HepG2 (cell line): ENCODE measurements around the gene STX5. TPM values are rescaled to one million over a fixed set of nuclear protein-coding genes. Genes with fewer than 3 reads are reported as not detected.

Experiments used
- ATAC-seq: fragments of 200-7000 bp; cut with Tn5 transposase; 3 replicates; pipeline ENCODE4 v1.9.1; 2020; ENCODE audit warnings: mild to moderate bottlenecking, moderate library complexity
- BruUV-seq: library from RNA; stranded (reverse); fragments of 400-500 nt; replicated peaks from 2 replicates; lab custom pipeline; 2021; lab: Mats Ljungman, UMichigan
- CTCF ChIA-PET: fragments of 300-600 bp; formaldehyde crosslinking; extraction: SDS; loops from one replicate; lab custom pipeline; 2021; ENCODE audit warnings: low total read pairs, inconsistent platforms, low intra/inter-chr PET ratio; lab: Yijun Ruan, JAX
- POLR2A ChIA-PET: fragments of 350-600 bp; sonication (Branson Sonifier 250); formaldehyde crosslinking; loops from one replicate; lab custom pipeline; 2020; ENCODE audit warnings: antibody characterized with exemption, inconsistent platforms; lab: Yijun Ruan, JAX
- DNase-seq: peaks from one replicate; pipeline ENCODE4 v3.0.0-alpha.2; 2015; ENCODE audit warnings: low spot score
- FAIRE-seq: peaks from 3 replicates; lab custom pipeline; 2011; peaks lifted over from hg19 to GRCh38; lab: Jason Lieb, UNC
- H2AFZ ChIP-seq: one replicate; pipeline ENCODE4 v1.6.1; 2011; ENCODE audit warnings: low read length, inconsistent platforms
- H3K27ac ChIP-seq: fragments of 300-600 bp; 3 replicates; pipeline ENCODE4 v1.8.0; 2011; ENCODE audit warnings: mixed run types, mild to moderate bottlenecking, mixed read lengths, low read length, inconsistent platforms; ENCODE audit not compliant: insufficient read depth; ENCODE audit errors: extremely low read length
- H3K27me3 ChIP-seq, 2 experiments: fragments of 200-600 bp in 1 of 2; 2 replicates in 1 of 2; 3 replicates in 1 of 2; pipeline versions ENCODE4 v1.6.0 to v1.8.0; 2011; ENCODE audit warnings: low read length in 2 of 2, mild to moderate bottlenecking in 2 of 2, moderate library complexity in 2 of 2, inconsistent platforms in 1 of 2; ENCODE audit not compliant: insufficient read depth in 2 of 2, control insufficient read depth in 1 of 2
- H3K36me3 ChIP-seq, 2 experiments: fragments of 200-600 bp in 1 of 2; replicated peaks in 1 of 2; 2 replicates in 1 of 2; 3 replicates in 1 of 2; pipeline versions ENCODE4 v1.5.1 to v1.8.0; 2011; ENCODE audit warnings: low read length in 2 of 2, inconsistent platforms in 1 of 2; ENCODE audit not compliant: insufficient read depth in 2 of 2, control insufficient read depth in 1 of 2
- H3K4me1 ChIP-seq: 2 replicates; pipeline ENCODE4 v1.5.1; 2012; ENCODE audit warnings: low read length, inconsistent platforms; ENCODE audit not compliant: insufficient read depth
- H3K4me2 ChIP-seq: 2 replicates; pipeline ENCODE4 v1.6.0; 2011; ENCODE audit warnings: low read depth, low read length, inconsistent platforms
- H3K4me3 ChIP-seq, 3 experiments: fragments of 200-600 bp in 1 of 3; sonication (generic), shearing (Covaris generic) in 1 of 3; replicated peaks in 1 of 3; 2 replicates each; pipeline ENCODE4 v1.5.1; 2011 to 2016; ENCODE audit warnings: low read length in 3 of 3, inconsistent platforms in 2 of 3, low read depth in 2 of 3, mild to moderate bottlenecking in 2 of 3, control low read depth in 1 of 3, mixed read lengths in 1 of 3; ENCODE audit not compliant: insufficient read depth in 1 of 3
- H3K79me2 ChIP-seq: one replicate; pipeline ENCODE4 v1.6.1; 2011; ENCODE audit warnings: low read length, inconsistent platforms; ENCODE audit not compliant: insufficient read depth
- H3K9ac ChIP-seq: 2 replicates; pipeline ENCODE4 v1.6.0; 2011; ENCODE audit warnings: mild to moderate bottlenecking, low read depth, low read length, inconsistent platforms; ENCODE audit not compliant: insufficient read depth
- H3K9me3 ChIP-seq: 2 replicates; pipeline ENCODE4 v1.5.1; 2012; ENCODE audit warnings: mild to moderate bottlenecking, low read length
- H4K20me1 ChIP-seq: 2 replicates; pipeline ENCODE4 v1.6.0; 2011; ENCODE audit warnings: inconsistent platforms, mild to moderate bottlenecking, low read length, moderate library complexity; ENCODE audit not compliant: insufficient read depth
- CENPBD1 ChIP-seq: sonication (generic); formaldehyde crosslinking; IDR thresholded peaks from 2 replicates; pipeline ENCODE4 v1.8.0; 2022; ENCODE audit warnings: missing genetic modification reagents, low read depth, mild to moderate bottlenecking, borderline replicate concordance
- GABPA ChIP-seq, 2 experiments: IDR thresholded peaks; 2 replicates each; pipeline ENCODE4 v1.6.1; 2011 to 2016; ENCODE audit warnings: low read depth in 2 of 2, low read length in 1 of 2, missing biosample characterization in 1 of 2, missing genetic modification characterization in 1 of 2
- TEF ChIP-seq: sonication (generic); formaldehyde crosslinking; IDR thresholded peaks from 2 replicates; pipeline ENCODE4 v1.5.0; 2020; ENCODE audit warnings: missing genetic modification reagents
- ZFP90 ChIP-seq: sonication (generic); formaldehyde crosslinking; IDR thresholded peaks from 2 replicates; pipeline ENCODE4 v1.8.0; 2022; ENCODE audit warnings: missing genetic modification reagents, mild to moderate bottlenecking, inconsistent platforms, borderline replicate concordance
- ZNF549 ChIP-seq: sonication (generic); formaldehyde crosslinking; IDR thresholded peaks from 2 replicates; pipeline ENCODE4 v1.5.0; 2020; ENCODE audit warnings: missing genetic modification reagents
- ZNF878 ChIP-seq: sonication (generic); formaldehyde crosslinking; IDR thresholded peaks from 2 replicates; pipeline ENCODE4 v1.8.1; 2023; ENCODE audit warnings: mild to moderate bottlenecking, missing genetic modification reagents, moderate library complexity
- WGBS: methylation state at CpG from one replicate; pipeline ENCODE4 v1.1.6; 2017; ENCODE audit warnings: low lambda C conversion rate; 5-methylcytosine and 5-hydroxymethylcytosine counted together
- in situ Hi-C: cut with HindIII; loops from 2 replicates; pipeline ENCODE4 v1.10.0; 2017; ENCODE audit warnings: low pct_unique_long_range_greater_than_20kb; ENCODE audit not compliant: extremely low pct_ligation_motif_present
- intact Hi-C: fragments of 100-400 bp; cut with micrococcal nuclease; formaldehyde crosslinking; loops from one replicate; pipeline ENCODE4 v1.10.0; 2022; ENCODE audit not compliant: unreplicated experiment
- polyA plus RNA-seq, 8 experiments: library from polyadenylated mRNA; depleted of rRNA in 3 of 8; stranded (reverse) in 7 of 8; unstranded in 1 of 8; fragments of >200 nt; fragmentation: Illumina TruSeq in 4 of 8; extraction: Trizol in 4 of 8; gene quantifications; 2 replicates each; pipeline versions ENCODE4 v1.2.1 to v1.2.3, GENCODE V29; 2011 to 2016; ENCODE audit warnings: low read depth in 4 of 8, missing spikeins in 1 of 8, mixed read lengths in 1 of 8; ENCODE audit not compliant: insufficient read depth in 1 of 8
- total RNA-seq, 5 experiments: library from RNA; depleted of rRNA; stranded (reverse); fragments of >200 nt; fragmentation: Illumina TruSeq; extraction: Trizol; gene quantifications; 2 replicates each; pipeline ENCODE4 v1.2.3, GENCODE V29; 2016; ENCODE audit warnings: low read depth in 1 of 5

STX5 gene
- total and polyA plus RNA-seq, 2 of the 13 experiments (the other 11 are each of a cell fraction or from before 2014, with no cell fraction given) = 26.9 to 30.0 TPM

DNA sequence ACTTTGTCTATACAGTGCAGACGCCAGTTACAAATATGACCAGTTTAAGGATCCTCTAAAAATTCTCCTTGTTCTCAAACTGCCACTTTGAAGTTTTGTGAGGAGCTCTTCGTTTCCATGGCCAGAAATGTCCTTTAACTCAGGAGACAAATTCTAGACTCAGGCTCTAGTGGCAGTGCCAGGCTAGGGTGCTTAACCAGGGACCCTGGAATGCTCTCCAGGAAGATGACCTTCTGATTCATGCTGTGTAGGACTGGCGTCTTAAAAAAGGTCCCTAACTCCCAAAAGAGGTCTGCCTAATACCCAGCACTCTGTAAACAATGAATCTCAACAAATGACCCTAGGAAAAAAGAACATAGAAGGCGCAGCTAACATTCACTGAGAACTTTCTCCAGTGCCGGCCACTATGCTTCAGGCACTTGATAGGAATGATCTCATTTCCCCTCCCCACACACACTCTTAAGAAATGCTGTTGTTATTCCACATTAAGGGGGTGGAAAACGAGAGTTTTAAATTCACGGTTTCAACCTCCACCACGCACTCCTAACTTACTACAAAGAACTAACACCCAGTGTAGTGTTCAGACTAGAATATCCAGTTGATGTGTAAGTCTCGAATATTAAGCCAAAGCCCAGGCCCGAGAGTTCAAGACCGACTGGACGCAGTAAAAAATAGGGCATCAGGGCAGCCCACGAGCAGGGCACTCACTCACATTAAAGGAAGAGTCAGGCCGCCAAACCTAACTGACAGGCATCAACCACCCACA, 27.4 kb downstream of the STX5 start:
- CTCF ChIA-PET = no interaction called here
- Histone ChIP-seq H4K20me1 (no peaks in the 10 kb centered on the region; the same call in 1 of the 2 replicates), H3K79me2 (peaks cover 18% of the 10 kb centered on the region), H3K9ac (peak overlapping the region; percentile 84), H3K4me3 (peak overlapping the region; percentile 86 to 97 (median 92)), H2AFZ (no peak overlapping the region), H3K27me3 (no peaks in the 10 kb centered on the region; a peak in 1 of 5 replicates), H3K9me3 (no peaks in the 10 kb centered on the region), H3K4me1 (peaks cover 23% of the 10 kb centered on the region), H3K27ac (peak overlapping the region; percentile 48), H3K36me3 (peaks cover 14 to 34% of the 10 kb centered on the region in 2 experiments)
- TSS peak; percentile 66 for BruUV-seq
- POLR2A ChIA-PET = interaction anchor here (0.9 to 5.7 kb wide), 9 partner anchors 10 to 150 kb away, joined by 3 to 53 read pairs (median 4); partner anchors contain the start of genes STX5, TEX54, TMEM179B and WDR74
- in situ Hi-C loops = no loop called here
- DNase-seq = no peak
- no peak for FAIRE-seq
- intact Hi-C loops = loop anchor here (1.0 to 2.0 kb wide), 2 partner anchors 18 to 27 kb away; partner anchors contain the start of gene TMEM179B
- 5% methylated on average over 14 of the region's 14 CpGs for WGBS
- TF ChIP-seq ZNF878 (CRISPR knock-in tag) (0 out of 2 replicates have a peak, but pooled peaks have one; percentile 4), TEF (CRISPR knock-in tag) (0 out of 2 replicates have a peak, but pooled peaks have one; percentile 15), ZFP90 (CRISPR knock-in tag) (0 out of 2 replicates have a peak, but pooled peaks have one; percentile 13), GABPA (IDR thresholded peaks at IDR 0.05; ENCODE audit: low read depth, low read length) (no peak), GABPA (CRISPR knock-in tag; IDR thresholded peaks at IDR 0.05; ENCODE audit: low read depth) (peak; percentile 5; the same call in 1 of the 2 replicates), ZNF549 (no peak), CENPBD1 (CRISPR knock-in tag) (0 out of 2 replicates have a peak, but pooled peaks have one; percentile 11)
- TF ChIP-seq, all 625 proteins: peak for 5
- H3K4me2 ChIP-seq = peak overlapping the region; percentile 89
- ATAC-seq = peak; percentile 9; the same call in 2 of the 3 replicates
